HepG2 (cell line): ENCODE measurements around the gene CLDN16.

Experiments
- ZNF572 ChIP-seq: sonication (generic); formaldehyde crosslinking; IDR thresholded peaks from 2 replicates; pipeline ENCODE4 v1.5.1; 2020; ENCODE audit warnings: mild to moderate bottlenecking, missing genetic modification reagents
- TF ChIP-seq, protein P1 (sequence below): sonication (generic); formaldehyde crosslinking; IDR thresholded peaks from 2 replicates; pipeline ENCODE4 v1.4.0; 2020; ENCODE audit warnings: mild to moderate bottlenecking, missing genetic modification reagents

DNA sequence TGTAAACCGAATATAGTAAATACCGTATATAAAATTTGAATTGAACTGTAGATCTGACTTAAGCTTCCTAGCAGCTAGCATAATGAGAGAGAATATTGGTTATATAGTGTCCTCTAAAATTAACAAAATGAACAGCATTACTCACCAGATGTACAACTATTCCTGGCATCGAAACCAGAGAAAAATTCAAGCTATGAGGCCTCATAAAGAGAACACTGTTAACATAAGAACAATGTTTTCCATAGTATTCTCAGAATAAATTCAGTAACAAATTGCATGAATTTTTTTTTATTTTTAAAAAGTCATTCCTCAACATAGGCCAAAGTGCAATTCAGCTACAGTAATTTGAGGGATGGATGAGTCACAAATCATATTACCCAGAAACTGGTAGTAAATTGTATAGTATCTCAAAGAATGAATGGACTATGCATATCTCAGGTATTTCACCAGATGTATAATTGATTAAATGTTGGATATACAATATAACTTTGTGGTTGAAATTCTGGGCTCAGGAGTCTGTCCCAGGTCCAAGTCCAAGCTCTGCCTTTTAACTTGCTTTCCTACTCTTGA, 56.7 kb downstream of the CLDN16 start:
- TF ChIP-seq ZNF572: no peak
- TF ChIP-seq, protein P1, sequence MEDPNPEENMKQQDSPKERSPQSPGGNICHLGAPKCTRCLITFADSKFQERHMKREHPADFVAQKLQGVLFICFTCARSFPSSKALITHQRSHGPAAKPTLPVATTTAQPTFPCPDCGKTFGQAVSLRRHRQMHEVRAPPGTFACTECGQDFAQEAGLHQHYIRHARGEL (CRISPR knock-in tag): no peak
